ENCODE results near the gene MROH7.
A peak's percentile ranks its signal among the peaks of the same experiment; 100 is the strongest.

MROH7 gene

DNA sequence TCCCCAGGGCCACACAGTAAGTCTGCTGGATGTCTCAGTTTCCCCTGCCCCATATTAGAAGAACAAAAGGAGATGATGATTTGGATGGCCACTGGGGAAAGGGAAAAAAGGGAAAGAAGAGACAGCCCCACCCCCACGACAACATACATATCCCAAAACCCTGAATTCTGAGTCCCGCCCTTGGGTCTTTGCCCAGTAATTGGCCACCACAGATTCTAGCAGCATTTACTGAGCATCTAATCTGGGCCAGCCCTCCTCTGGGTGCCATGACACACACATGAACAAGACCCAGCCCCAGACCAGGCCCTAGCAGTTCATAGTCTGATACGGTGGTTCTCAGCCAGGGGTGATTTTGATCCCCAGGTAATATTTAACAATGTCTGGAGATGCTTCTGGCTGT, 68.8 kb downstream of the MROH7 start:
- Histone ChIP-seq H2BK12ac (ENCODE audit: low read length in 2 of 2) (no peak overlapping the region), H3K4me3 (ENCODE audit: insufficient read depth in 1 of 2, low read depth in 1 of 2, low read length in 2 of 2) (no peak overlapping the region), H3K14ac (ENCODE audit: low read length in 2 of 2) (no peak overlapping the region), H4K91ac (ENCODE audit: low read length) (no peak overlapping the region), H3K9me3 (ENCODE audit: control insufficient read depth, low read length) (no peaks in the 10 kb centered on the region), H4K8ac (ENCODE audit: low read length) (no peak overlapping the region), H3K27ac (ENCODE audit: low read length, poor library complexity, severe bottlenecking) (no peak overlapping the region), H3K4me1 (ENCODE audit: control insufficient read depth, insufficient read depth, low read depth, low read length) (peaks cover 6% of the 10 kb centered on the region), H3K79me1 (replicated peaks; ENCODE audit: low read length, poor library complexity, severe bottlenecking) (no peaks in the 10 kb centered on the region), H2BK15ac (ENCODE audit: low read depth, poor library complexity, severe bottlenecking) (no peak overlapping the region), H3K36me3 (ENCODE audit: control insufficient read depth in 1 of 2, insufficient read depth in 2 of 2, low read depth in 1 of 2, low read length in 2 of 2) (no peaks in the 10 kb centered on the region), H3K27me3 (ENCODE audit: control insufficient read depth in 1 of 2, insufficient read depth in 1 of 2, low read length in 2 of 2) (peaks cover 16 to 50% of the 10 kb centered on the region in 2 experiments), H3K23ac (ENCODE audit: low read length in 2 of 2) (no peak overlapping the region), H3K4me2 (ENCODE audit: low read length, poor library complexity, severe bottlenecking) (no peak overlapping the region), H2BK5ac (ENCODE audit: low read depth, low read length, poor library complexity, severe bottlenecking) (no peak overlapping the region), H3K4ac (ENCODE audit: low read depth in 1 of 2, low read length in 2 of 2) (no peak overlapping the region), H2AFZ (ENCODE audit: low read depth, low read length) (no peak overlapping the region), H3K9ac (ENCODE audit: low read length) (no peak overlapping the region), H3K18ac (ENCODE audit: low read depth in 1 of 2, low read length in 2 of 2) (no peak overlapping the region), H2AK5ac (ENCODE audit: low read length, severe bottlenecking) (no peak overlapping the region), H2BK120ac (ENCODE audit: low read depth, low read length) (no peak overlapping the region)
- DNase-seq, result no peak
- 100% methylated on average over 2 of the region's 3 CpGs for WGBS

- Histone ChIP-seq H2BK15ac (ENCODE audit: low read depth, poor library complexity, severe bottlenecking) (no peak overlapping the region), H3K9me3 (ENCODE audit: control insufficient read depth, low read length) (no peaks in the 10 kb centered on the region), H3K23ac (ENCODE audit: low read length in 2 of 2) (no peak overlapping the region), H4K91ac (ENCODE audit: low read length) (no peak overlapping the region), H3K27ac (ENCODE audit: low read length, poor library complexity, severe bottlenecking) (no peak overlapping the region), H2BK5ac (ENCODE audit: low read depth, low read length, poor library complexity, severe bottlenecking) (no peak overlapping the region), H3K14ac (ENCODE audit: low read length in 2 of 2) (no peak overlapping the region), H3K4me3 (ENCODE audit: insufficient read depth in 1 of 2, low read depth in 1 of 2, low read length in 2 of 2) (no peak overlapping the region), H2AFZ (ENCODE audit: low read depth, low read length) (no peak overlapping the region), H3K79me1 (replicated peaks; ENCODE audit: low read length, poor library complexity, severe bottlenecking) (no peaks in the 10 kb centered on the region), H3K4me1 (ENCODE audit: control insufficient read depth, insufficient read depth, low read depth, low read length) (peaks cover 7% of the 10 kb centered on the region), H3K27me3 (ENCODE audit: control insufficient read depth in 1 of 2, insufficient read depth in 1 of 2, low read length in 2 of 2) (peaks cover 16 to 50% of the 10 kb centered on the region in 2 experiments), H3K4ac (ENCODE audit: low read depth in 1 of 2, low read length in 2 of 2) (no peak overlapping the region), H4K8ac (ENCODE audit: low read length) (no peak overlapping the region), H2BK120ac (ENCODE audit: low read depth, low read length) (no peak overlapping the region), H3K18ac (ENCODE audit: low read depth in 1 of 2, low read length in 2 of 2) (no peak overlapping the region), H3K4me2 (ENCODE audit: low read length, poor library complexity, severe bottlenecking) (no peak overlapping the region), H2BK12ac (ENCODE audit: low read length in 2 of 2) (no peak overlapping the region), H3K9ac (ENCODE audit: low read length) (no peak overlapping the region), H3K36me3 (ENCODE audit: control insufficient read depth in 1 of 2, insufficient read depth in 2 of 2, low read depth in 1 of 2, low read length in 2 of 2) (no peaks in the 10 kb centered on the region), H2AK5ac (ENCODE audit: low read length, severe bottlenecking) (no peak overlapping the region)
- no peak for DNase-seq
- 81% methylated on average over 6 of the region's 6 CpGs for WGBS
Measured at GRCh38 chr1:54710841-54711240, 69.3 kb downstream of the MROH7 start.

DNA sequence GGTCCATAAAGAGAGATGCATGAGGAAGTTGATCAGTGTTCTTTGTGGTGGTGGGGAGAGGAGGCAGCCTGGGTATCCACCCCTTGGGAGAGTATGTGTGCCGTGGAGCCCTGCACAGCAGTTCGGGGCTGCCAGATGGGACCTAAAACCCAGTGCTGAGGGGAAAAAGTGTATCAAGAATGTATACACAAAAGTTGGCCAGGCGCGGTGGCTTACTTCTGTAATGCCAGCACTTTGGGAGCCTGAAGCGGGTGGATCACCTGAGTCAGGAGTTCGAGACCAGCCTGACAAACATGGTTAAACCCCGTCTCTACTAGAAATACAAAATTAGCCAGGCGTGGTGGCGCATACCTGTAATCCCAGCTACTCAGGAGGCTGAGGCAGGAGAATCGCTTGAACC, 70.0 kb downstream of the MROH7 start:
- Histone ChIP-seq H2BK15ac (ENCODE audit: low read depth, poor library complexity, severe bottlenecking) (no peak overlapping the region), H2BK12ac (ENCODE audit: low read length in 2 of 2) (no peak overlapping the region), H3K4me1 (ENCODE audit: control insufficient read depth, insufficient read depth, low read depth, low read length) (peaks cover 7% of the 10 kb centered on the region), H3K4ac (ENCODE audit: low read depth in 1 of 2, low read length in 2 of 2) (no peak overlapping the region), H2AFZ (ENCODE audit: low read depth, low read length) (no peak overlapping the region), H3K9me3 (ENCODE audit: control insufficient read depth, low read length) (no peaks in the 10 kb centered on the region), H4K91ac (ENCODE audit: low read length) (no peak overlapping the region), H3K4me2 (ENCODE audit: low read length, poor library complexity, severe bottlenecking) (no peak overlapping the region), H2BK120ac (ENCODE audit: low read depth, low read length) (no peak overlapping the region), H3K18ac (ENCODE audit: low read depth in 1 of 2, low read length in 2 of 2) (no peak overlapping the region), H3K4me3 (ENCODE audit: insufficient read depth in 1 of 2, low read depth in 1 of 2, low read length in 2 of 2) (no peak overlapping the region), H3K36me3 (ENCODE audit: control insufficient read depth in 1 of 2, insufficient read depth in 2 of 2, low read depth in 1 of 2, low read length in 2 of 2) (no peaks in the 10 kb centered on the region), H3K14ac (ENCODE audit: low read length in 2 of 2) (no peak overlapping the region), H3K27ac (ENCODE audit: low read length, poor library complexity, severe bottlenecking) (no peak overlapping the region), H3K79me1 (replicated peaks; ENCODE audit: low read length, poor library complexity, severe bottlenecking) (peaks cover 5% of the 10 kb centered on the region), H3K9ac (ENCODE audit: low read length) (no peak overlapping the region), H2BK5ac (ENCODE audit: low read depth, low read length, poor library complexity, severe bottlenecking) (no peak overlapping the region), H4K8ac (ENCODE audit: low read length) (no peak overlapping the region), H2AK5ac (ENCODE audit: low read length, severe bottlenecking) (no peak overlapping the region), H3K27me3 (ENCODE audit: control insufficient read depth in 1 of 2, insufficient read depth in 1 of 2, low read length in 2 of 2) (peaks cover 13 to 47% of the 10 kb centered on the region in 2 experiments), H3K23ac (ENCODE audit: low read length in 2 of 2) (no peak overlapping the region)
- 94% methylated on average over 9 of the region's 10 CpGs for WGBS
- no peak for DNase-seq

DNA sequence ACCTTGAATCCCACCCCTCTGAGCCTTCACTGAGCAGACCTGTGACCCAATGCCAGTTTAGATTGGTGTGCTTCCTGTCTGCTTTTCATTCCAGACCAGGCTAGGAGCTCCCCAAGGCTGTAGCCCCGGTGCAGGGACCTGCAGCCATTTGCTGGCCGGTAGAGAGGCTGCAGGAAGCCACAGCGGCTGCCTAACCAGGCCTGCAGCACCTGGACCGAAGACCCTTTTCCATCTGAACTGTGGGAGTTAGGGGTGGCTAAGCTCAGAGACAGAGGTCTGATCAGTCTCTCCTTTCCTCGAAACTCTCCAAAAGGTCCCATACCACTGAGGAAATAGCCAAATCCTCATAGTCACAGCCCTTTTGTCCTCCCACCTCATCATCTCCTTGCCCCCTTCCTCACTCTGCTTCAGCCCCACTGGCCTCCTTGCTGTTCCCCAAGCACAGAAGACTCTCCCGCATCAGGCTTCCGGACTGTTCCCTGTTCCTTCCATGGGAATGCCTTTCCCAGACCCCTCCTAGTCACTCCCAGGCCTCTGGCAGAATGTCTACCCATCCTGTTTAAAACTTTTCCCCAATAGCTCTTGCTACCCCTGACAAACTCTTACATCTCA, 73.4 kb downstream of the MROH7 start:
- H3K36me3 ChIP-seq (ENCODE audit: control insufficient read depth in 1 of 2, insufficient read depth in 2 of 2, low read depth in 1 of 2, low read length in 2 of 2), result peaks cover 3 to 28% of the 10 kb centered on the region in 2 experiments

More for the DNA sequence above, 73.4 kb downstream of the MROH7 start:
- Histone ChIP-seq H2BK15ac (ENCODE audit: low read depth, poor library complexity, severe bottlenecking) (peak overlapping the region; percentile 63), H3K9me3 (ENCODE audit: control insufficient read depth, low read length) (no peaks in the 10 kb centered on the region), H2BK12ac (ENCODE audit: low read length in 2 of 2) (peak overlapping the region; percentile 48 to 61), H2BK120ac (ENCODE audit: low read depth, low read length) (no peak overlapping the region), H4K91ac (ENCODE audit: low read length) (no peak overlapping the region), H3K23ac (ENCODE audit: low read length in 2 of 2) (no peak overlapping the region), H3K27me3 (ENCODE audit: control insufficient read depth in 1 of 2, insufficient read depth in 1 of 2, low read length in 2 of 2) (peaks cover 0 to 16% of the 10 kb centered on the region in 2 experiments), H3K79me1 (replicated peaks; ENCODE audit: low read length, poor library complexity, severe bottlenecking) (peaks cover 19% of the 10 kb centered on the region), H3K4me1 (ENCODE audit: control insufficient read depth, insufficient read depth, low read depth, low read length) (peaks cover 7% of the 10 kb centered on the region), H3K14ac (ENCODE audit: low read length in 2 of 2) (no peak overlapping the region), H4K8ac (ENCODE audit: low read length) (peak overlapping the region; percentile 92), H3K27ac (ENCODE audit: low read length, poor library complexity, severe bottlenecking) (no peak overlapping the region), H3K4me3 (ENCODE audit: insufficient read depth in 1 of 2, low read depth in 1 of 2, low read length in 2 of 2) (peak overlapping the region in 1 of 2 experiments; percentile 88), H2AK5ac (ENCODE audit: low read length, severe bottlenecking) (peak overlapping the region; percentile 19), H3K9ac (ENCODE audit: low read length) (peak overlapping the region; percentile 97), H2AFZ (ENCODE audit: low read depth, low read length) (peak overlapping the region; percentile 30), H2BK5ac (ENCODE audit: low read depth, low read length, poor library complexity, severe bottlenecking) (no peak overlapping the region), H3K18ac (ENCODE audit: low read depth in 1 of 2, low read length in 2 of 2) (peak overlapping the region; percentile 24 to 68), H3K4ac (ENCODE audit: low read depth in 1 of 2, low read length in 2 of 2) (peak overlapping the region in 1 of 2 experiments; percentile 53), H3K4me2 (ENCODE audit: low read length, poor library complexity, severe bottlenecking) (peak overlapping the region; percentile 60)
- 96% methylated on average over 6 of the region's 7 CpGs for WGBS
- DNase-seq, result no peak

All from mesenchymal stem cell (in vitro differentiated cells and primary cell).